Spinal cord (tissue), 10 donors: ENCODE results near the gene APOE. TPM values are rescaled to one million over a fixed set of nuclear protein-coding genes. Genes with fewer than 3 reads are reported as not detected.
"Not testable (repeated sequence)": the region's sequence is repeated elsewhere in the genome, so short reads cannot be mapped to it uniquely, and the experiment has no call there.

Experiments
- DNase-seq, 6 donors: peaks; one replicate each; pipeline versions ENCODE4 v3.0.0 to v3.0.0-alpha.2; 2013 to 2015; ENCODE audit warnings: low spot score in 6 of 6, low read depth in 4 of 6
- H3K27ac ChIP-seq: one replicate; pipeline ENCODE4 v1.5.1; 2013; ENCODE audit warnings: low read depth, low read length, control low read depth
- H3K27me3 ChIP-seq: one replicate; pipeline ENCODE4 v1.6.1; 2013; ENCODE audit warnings: low read length; ENCODE audit not compliant: control insufficient read depth, insufficient read depth
- H3K36me3 ChIP-seq: one replicate; pipeline ENCODE4 v1.6.1; 2013; ENCODE audit warnings: low read length; ENCODE audit not compliant: control insufficient read depth, insufficient read depth
- H3K4me1 ChIP-seq: one replicate; pipeline ENCODE4 v1.6.1; 2013; ENCODE audit warnings: low read length; ENCODE audit not compliant: control insufficient read depth, insufficient read depth
- H3K4me3 ChIP-seq: one replicate; pipeline ENCODE4 v1.5.1; 2013; ENCODE audit warnings: low read depth, low read length, control low read depth
- H3K9me3 ChIP-seq: one replicate; pipeline ENCODE4 v1.6.1; 2013; ENCODE audit warnings: low read length; ENCODE audit not compliant: control insufficient read depth, insufficient read depth
- WGBS: methylation state at CpG from one replicate; pipeline ENCODE4 v1.1.5; 2013; ENCODE audit warnings: missing lambda C conversion rate; ENCODE audit not compliant: insufficient coverage; 5-methylcytosine and 5-hydroxymethylcytosine counted together
- polyA plus RNA-seq, 2 donors: library from polyadenylated mRNA; unstranded; fragments of 120-200 nt; gene quantifications; one replicate each; pipeline ENCODE4 v1.2.1, GENCODE V29; 2013; ENCODE audit not compliant: insufficient read length in 2 of 2
- total RNA-seq, 2 donors: library from RNA; depleted of rRNA in 1 of 2; stranded (reverse); fragments of 120-200 nt in 1 of 2; fragments of >200 nt in 1 of 2; gene quantifications; one replicate each; pipeline versions ENCODE4 v1.2.3 to v1.2.4, GENCODE V29; 2013 to 2014
- donor health status: healthy.

APOE gene
- total and polyA plus RNA-seq, 4 donors: 317 to 945 (median 749) TPM

- no peak overlapping the region for H3K4me3 ChIP-seq
These were observed 19.7 kb downstream of the APOE start for GRCh38 chr19:44925114-44925891.

GRCh38 chr19:44926245-44927077, 20.9 kb downstream of the APOE start:
- H3K4me3 ChIP-seq, H3K27ac ChIP-seq, DNase-seq, H3K27me3 ChIP-seq, H3K9me3 ChIP-seq, H3K36me3 ChIP-seq: not testable (repeated sequence)
- 75% methylated on average over 6 of the region's 19 CpGs for whole genome bisulfite sequencing
- H3K4me1 ChIP-seq: peaks cover 38% of the 10 kb centered on the region

More at GRCh38 chr19:44925114-44925891, 19.7 kb downstream of the APOE start:
- Histone ChIP-seq H3K36me3 (no peaks in the 10 kb centered on the region), H3K4me1 (peaks cover 38% of the 10 kb centered on the region), H3K9me3 (no peaks in the 10 kb centered on the region), H3K27ac (peak overlapping the region; percentile 40), H3K27me3 (no peaks in the 10 kb centered on the region)
- WGBS: 16% methylated on average over 7 of the region's 8 CpGs
- peak in 2 of 6 donors; percentile 26 to 78 for DNase-seq

GRCh38 chr19:44927746-44928145, 22.1 kb downstream of the APOE start:
- 68% methylated on average over 5 of the region's 5 CpGs for WGBS
- Histone ChIP-seq H3K9me3 (no peaks in the 10 kb centered on the region), H3K27ac (no peak overlapping the region), H3K4me3 (no peak overlapping the region), H3K27me3 (no peaks in the 10 kb centered on the region), H3K4me1 (peaks cover 38% of the 10 kb centered on the region), H3K36me3 (no peaks in the 10 kb centered on the region)
- peak in 1 of 6 donors; percentile 29 for DNase-seq

- Histone ChIP-seq H3K4me3 (no peak overlapping the region), H3K4me1 (peaks cover 29% of the 10 kb centered on the region), H3K9me3 (no peaks in the 10 kb centered on the region), H3K36me3 (no peaks in the 10 kb centered on the region), H3K27ac (no peak overlapping the region), H3K27me3 (no peaks in the 10 kb centered on the region)
- WGBS: 88% methylated on average over 6 of the region's 7 CpGs
- no peak for DNase-seq
These were observed 24.5 kb downstream of the APOE start for GRCh38 chr19:44930088-44930487.

GRCh38 chr19:44931541-44931940, 25.9 kb downstream of the APOE start:
- DNase-seq: no peak
- no peak overlapping the region for H3K27ac ChIP-seq
- no peaks in the 10 kb centered on the region for H3K9me3 ChIP-seq
- no peak overlapping the region for H3K4me3 ChIP-seq
- H3K36me3 ChIP-seq: no peaks in the 10 kb centered on the region
- no peaks in the 10 kb centered on the region for H3K27me3 ChIP-seq
- WGBS: 67% methylated on average over 1 of the region's 4 CpGs
- peaks cover 15% of the 10 kb centered on the region for H3K4me1 ChIP-seq

GRCh38 chr19:44939668-44940067, 34.1 kb downstream of the APOE start:
- no peaks in the 10 kb centered on the region for H3K4me1 ChIP-seq
- WGBS: 90% methylated on average over 3 of the region's 5 CpGs
- peaks cover 4% of the 10 kb centered on the region for H3K36me3 ChIP-seq

GRCh38 chr19:44942067-44942571, 36.5 kb downstream of the APOE start, which contains the start of gene APOC4:
APOC4 (plus strand) TSS chr19:44942237; CDS start chr19:44942278, 41 bp downstream.
- H3K4me3 ChIP-seq: no peak within 1 kb of the TSS
- H3K36me3 ChIP-seq: peaks cover 7% of the 10 kb centered on the region
- no peaks in the 10 kb centered on the region for H3K27me3 ChIP-seq
- H3K9me3 ChIP-seq: no peaks in the 10 kb centered on the region
- 86% methylated on average over 13 of the region's 14 CpGs for WGBS
- H3K4me1 ChIP-seq: no peaks in the 10 kb centered on the region
- H3K27ac ChIP-seq: no peak within 1 kb of the TSS
- no peak for DNase-seq

More at GRCh38 chr19:44939668-44940067, 34.1 kb downstream of the APOE start:
- no peaks in the 10 kb centered on the region for H3K9me3 ChIP-seq
- no peaks in the 10 kb centered on the region for H3K27me3 ChIP-seq
- H3K27ac ChIP-seq: no peak overlapping the region
- no peak overlapping the region for H3K4me3 ChIP-seq
- DNase-seq: no peak

- Histone ChIP-seq H3K27me3 (no peaks in the 10 kb centered on the region), H3K9me3 (no peaks in the 10 kb centered on the region), H3K4me1 (peaks cover 7% of the 10 kb centered on the region), H3K4me3 (no peak overlapping the region), H3K36me3 (peaks cover 16% of the 10 kb centered on the region), H3K27ac (no peak overlapping the region)
- 80% methylated on average over 10 of the region's 10 CpGs for WGBS
- no peak for DNase-seq
These were observed 38.2 kb downstream of the APOE start for GRCh38 chr19:44943801-44944249.

GRCh38 chr19:44947041-44947581, 41.5 kb downstream of the APOE start:
- H3K27ac ChIP-seq: no peak overlapping the region
- WGBS: 95% methylated on average over 11 of the region's 13 CpGs
- no peak overlapping the region for H3K4me3 ChIP-seq
- H3K27me3 ChIP-seq: no peaks in the 10 kb centered on the region
- H3K9me3 ChIP-seq: no peaks in the 10 kb centered on the region
- H3K4me1 ChIP-seq: peaks cover 35% of the 10 kb centered on the region
- DNase-seq: no peak
- H3K36me3 ChIP-seq: peaks cover 33% of the 10 kb centered on the region
